Measurements from ENCODE around the gene FOXRED2.
"Not testable (repeated sequence)": the region's sequence is repeated elsewhere in the genome, so short reads cannot be mapped to it uniquely, and the experiment has no call there.

Gene FOXRED2

DNA sequence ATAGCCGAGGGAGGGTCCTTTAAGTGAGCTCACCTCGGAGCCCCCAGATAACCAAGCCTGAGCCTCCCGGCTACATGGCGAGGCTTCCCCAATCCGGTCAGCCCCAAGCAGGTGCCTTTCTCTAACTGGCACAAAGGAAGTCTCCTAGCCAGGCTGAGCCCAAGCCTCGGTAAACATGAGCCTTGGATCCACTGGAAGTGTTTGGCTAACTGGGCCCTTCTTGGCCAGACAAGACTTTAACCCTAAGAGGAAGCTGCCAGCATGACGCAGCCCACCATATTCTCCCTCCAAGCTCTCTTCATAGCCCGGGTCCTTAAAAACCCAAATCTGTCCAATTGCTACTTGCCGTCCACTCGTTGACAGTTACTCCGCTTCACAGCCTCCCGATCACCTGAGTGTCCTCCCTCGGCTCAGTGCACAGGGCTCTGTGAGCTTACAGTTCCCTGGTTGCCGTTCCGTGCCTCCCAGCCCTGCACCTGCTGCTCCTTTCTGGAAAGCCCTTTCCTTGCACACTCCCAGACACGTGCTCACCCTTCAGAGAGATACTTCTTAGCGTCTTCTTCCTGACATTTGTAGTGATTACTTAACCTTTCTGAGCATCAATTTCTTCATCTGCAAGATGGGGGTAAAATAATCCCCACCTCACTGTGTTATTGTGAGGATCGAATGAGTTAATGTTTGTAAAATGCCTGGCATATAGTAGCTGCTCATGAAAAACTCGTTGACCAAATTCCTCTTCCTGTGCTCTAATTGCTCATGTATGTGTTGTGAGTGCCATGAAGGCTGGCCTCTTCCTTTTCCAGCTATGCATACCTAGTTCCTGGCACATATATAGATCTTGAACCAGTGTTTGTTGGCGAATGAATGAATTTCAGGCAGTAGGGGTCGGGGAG lies 51.0 kb downstream of the FOXRED2 start:
- no peak for DNase-seq (ENCODE audit: low read depth)
- TF ChIP-seq, protein P1, sequence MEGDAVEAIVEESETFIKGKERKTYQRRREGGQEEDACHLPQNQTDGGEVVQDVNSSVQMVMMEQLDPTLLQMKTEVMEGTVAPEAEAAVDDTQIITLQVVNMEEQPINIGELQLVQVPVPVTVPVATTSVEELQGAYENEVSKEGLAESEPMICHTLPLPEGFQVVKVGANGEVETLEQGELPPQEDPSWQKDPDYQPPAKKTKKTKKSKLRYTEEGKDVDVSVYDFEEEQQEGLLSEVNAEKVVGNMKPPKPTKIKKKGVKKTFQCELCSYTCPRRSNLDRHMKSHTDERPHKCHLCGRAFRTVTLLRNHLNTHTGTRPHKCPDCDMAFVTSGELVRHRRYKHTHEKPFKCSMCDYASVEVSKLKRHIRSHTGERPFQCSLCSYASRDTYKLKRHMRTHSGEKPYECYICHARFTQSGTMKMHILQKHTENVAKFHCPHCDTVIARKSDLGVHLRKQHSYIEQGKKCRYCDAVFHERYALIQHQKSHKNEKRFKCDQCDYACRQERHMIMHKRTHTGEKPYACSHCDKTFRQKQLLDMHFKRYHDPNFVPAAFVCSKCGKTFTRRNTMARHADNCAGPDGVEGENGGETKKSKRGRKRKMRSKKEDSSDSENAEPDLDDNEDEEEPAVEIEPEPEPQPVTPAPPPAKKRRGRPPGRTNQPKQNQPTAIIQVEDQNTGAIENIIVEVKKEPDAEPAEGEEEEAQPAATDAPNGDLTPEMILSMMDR (conservative IDR thresholded peaks at IDR 0.05; ENCODE audit: low read depth, low read length): no peak
- peak overlapping the region; percentile 35 for H3K4me3 ChIP-seq (ENCODE audit: low read length)

DNA sequence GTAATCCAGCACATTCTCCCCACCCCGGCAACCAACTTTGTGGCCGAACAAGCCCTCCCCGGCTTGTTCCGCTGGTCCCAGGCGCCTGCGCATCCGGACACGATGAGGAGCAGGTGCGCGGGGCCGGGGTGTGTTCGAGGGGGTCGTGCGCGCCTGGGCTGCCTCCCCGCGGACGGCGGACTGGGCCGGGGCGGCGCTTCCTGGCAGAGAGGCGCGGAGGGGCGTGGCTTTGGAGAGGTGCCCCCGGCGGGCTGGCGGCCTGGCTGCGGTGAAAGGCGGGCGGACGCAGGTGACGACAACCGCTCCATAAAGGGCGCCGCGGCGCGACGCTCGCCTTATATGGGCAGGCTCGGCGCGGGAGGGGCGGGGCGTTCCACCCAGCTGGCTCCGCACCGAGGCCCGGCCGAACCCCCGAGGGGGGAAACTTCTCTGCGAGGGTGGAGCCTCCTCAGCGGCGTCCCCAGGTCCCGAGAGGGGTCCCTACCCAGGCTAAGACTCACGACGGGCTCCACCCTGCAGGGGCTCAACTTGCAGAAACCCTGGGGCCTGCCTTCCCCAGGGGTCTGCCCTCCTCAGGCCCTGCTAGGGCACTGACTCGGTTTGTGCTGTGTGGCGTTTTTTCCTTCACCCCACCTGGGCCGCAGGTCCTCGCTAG lies 51.8 kb downstream of the FOXRED2 start:
- TF ChIP-seq, protein P1 (conservative IDR thresholded peaks at IDR 0.05; ENCODE audit: low read depth, low read length): no peak
- H3K4me3 ChIP-seq (ENCODE audit: low read length): peak overlapping the region; percentile 50
- peak; percentile 72 for DNase-seq (ENCODE audit: low read depth)

DNA sequence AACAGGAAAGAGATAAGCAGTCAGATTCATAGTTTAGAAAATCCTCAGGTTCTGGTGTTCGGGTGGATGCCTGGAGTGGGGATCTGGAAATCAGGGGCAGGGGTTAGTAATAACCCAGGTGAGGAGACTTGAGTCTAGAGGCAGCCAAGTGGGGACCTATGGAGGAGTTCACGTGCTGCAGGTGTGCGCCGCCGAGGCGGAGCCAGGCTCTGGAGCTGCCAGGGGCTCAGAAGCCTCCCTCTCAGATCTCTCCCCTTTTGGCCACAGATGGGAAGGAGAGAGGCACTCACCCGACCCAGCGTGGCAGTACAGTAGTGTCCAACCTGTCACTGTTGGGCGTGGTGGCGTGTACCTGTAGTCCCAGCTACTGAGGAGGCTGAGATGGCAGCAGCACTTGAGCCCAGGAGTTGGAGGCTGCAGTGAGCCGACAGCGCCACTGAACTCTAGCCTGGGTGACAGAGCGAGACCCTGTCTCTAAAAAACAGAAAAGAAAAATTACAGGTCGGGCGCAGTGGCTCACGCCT lies 52.9 kb downstream of the FOXRED2 start:
- H3K4me3 ChIP-seq (ENCODE audit: low read length): no peak overlapping the region
- no peak for DNase-seq (ENCODE audit: low read depth)
- TF ChIP-seq, protein P1 (conservative IDR thresholded peaks at IDR 0.05; ENCODE audit: low read depth, low read length): no peak

DNA sequence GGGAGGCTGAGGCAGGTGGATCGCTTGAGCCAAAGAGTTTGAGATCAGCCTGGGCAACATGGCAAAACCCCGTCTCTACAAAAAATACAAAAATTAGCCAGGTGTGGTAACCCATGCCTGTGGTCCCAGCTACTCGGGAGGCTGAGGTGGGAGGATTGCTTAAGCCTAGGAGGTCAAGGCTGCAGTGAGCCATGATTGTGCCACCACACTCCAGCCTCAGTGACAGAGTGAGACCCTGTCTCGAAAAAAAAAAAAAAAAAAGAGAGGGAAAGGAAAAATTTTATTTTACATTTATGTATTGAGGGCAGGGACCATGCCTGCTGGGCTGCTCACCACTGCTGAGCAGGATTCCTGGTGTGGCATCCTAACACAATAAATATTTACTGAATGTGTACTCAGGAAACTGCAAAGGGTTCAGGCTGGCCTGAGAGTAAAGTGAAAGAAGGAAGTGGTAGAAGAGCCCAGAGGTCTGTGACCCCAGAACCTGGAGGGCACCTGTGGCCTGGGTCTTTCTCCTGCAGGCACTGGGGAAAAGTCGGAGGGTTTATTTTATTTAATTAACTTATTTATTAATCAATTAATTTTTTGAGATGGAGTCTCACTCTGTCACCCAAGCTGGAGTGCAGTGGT lies 53.7 kb downstream of the FOXRED2 start:
- not testable (repeated sequence) for DNase-seq (ENCODE audit: low read depth); H3K4me3 ChIP-seq (ENCODE audit: low read length)

DNA sequence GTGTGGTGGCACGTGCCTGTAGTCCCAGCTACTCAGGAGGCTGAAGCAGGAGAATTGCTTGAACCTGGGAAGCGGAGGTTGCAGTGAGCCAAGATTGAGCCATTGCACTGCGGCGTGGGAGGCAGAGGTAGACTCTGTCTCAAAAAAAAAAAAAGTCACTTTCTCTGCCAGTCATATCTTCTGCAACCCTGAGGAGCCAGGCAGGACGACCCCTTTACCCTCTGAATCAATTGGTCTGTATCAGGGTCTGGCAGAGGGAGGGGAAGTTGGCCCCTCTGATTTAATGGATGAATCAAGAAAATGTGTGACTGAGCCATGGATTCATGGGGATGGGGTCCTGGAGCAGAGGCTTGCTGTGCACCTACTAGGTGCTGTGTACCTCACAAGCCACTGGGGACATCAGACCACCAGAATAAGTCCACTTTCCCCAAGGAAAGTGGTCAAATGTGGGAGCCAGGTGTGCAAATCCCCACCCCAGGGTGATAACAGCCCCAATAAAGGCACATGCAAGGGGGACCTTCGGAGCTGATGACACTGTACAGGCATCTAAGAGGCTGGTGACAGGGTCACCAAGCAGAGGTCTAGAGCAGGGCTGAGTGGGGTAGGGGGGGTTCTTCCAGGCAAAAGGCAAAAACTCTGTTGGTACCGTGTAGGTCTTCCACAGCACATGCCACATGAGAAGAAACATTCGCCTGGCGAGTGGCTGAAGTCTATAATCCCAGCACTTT lies 54.4 kb downstream of the FOXRED2 start:
- DNase-seq (ENCODE audit: low read depth): no peak
- TF ChIP-seq, protein P1 (conservative IDR thresholded peaks at IDR 0.05; ENCODE audit: low read depth, low read length): no peak
- H3K4me3 ChIP-seq (ENCODE audit: low read length): no peak overlapping the region

DNA sequence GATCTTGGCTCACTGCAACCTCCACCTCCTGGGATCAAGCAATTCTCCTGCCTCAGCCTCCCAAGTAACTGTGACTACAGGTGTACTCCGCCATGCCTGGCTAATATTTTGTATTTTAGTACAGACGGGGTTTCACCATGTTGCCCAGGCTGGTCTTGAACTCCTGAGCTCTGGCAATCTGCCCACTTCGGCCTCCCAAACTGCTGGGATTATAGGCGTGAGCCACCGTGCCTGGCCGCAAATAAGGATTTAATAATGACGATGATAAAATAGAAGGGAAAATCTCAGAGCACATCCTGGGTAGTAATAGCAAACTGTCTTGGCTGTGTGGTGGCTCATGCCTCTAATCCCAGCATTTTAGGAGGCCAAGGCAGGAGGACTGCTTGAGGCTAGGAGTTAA lies 55.9 kb downstream of the FOXRED2 start:
- not testable (repeated sequence) for DNase-seq (ENCODE audit: low read depth); H3K4me3 ChIP-seq (ENCODE audit: low read length)

DNA sequence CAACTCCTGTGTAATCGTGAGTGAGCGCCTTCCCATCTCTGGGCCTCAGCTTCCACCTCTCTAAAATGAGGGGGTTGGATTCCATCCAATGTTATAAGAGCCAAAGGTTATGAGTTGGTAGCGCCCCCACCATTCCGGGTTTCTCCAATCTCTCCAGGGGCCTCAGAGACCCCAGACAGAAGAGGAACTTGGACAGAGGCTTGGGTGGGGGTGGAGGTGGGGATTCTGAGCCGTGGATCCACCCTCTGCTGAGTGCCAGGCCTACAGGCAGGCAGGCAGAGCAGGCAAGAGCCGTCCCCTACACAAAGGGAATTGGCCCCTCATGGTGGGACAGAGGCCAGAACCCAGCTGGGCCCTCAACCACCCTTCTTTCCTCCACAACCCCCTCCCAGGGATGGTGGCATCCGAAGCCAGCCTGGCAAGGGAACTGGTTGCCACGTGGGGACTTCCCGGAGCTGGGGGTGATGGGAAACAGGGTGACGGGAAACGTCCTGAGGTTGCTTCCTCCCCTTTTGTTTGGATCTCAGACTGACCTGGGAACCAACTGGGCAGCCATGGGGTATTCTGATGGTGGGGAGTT lies 57.2 kb downstream of the FOXRED2 start:
- TF ChIP-seq, protein P1 (conservative IDR thresholded peaks at IDR 0.05; ENCODE audit: low read depth, low read length): no peak
- no peak overlapping the region for H3K4me3 ChIP-seq (ENCODE audit: low read length)
- no peak for DNase-seq (ENCODE audit: low read depth)

Measured in retinal pigment epithelial cell (primary cell).